ENCODE data around the gene TMCC2. TPM values are rescaled to one million over a fixed set of nuclear protein-coding genes. Genes with fewer than 3 reads are reported as not detected.

The TMCC2 gene
- total and polyA plus RNA-seq, 2 of the 4 experiments (the other 2 are of a cell fraction): 2.0 to 4.2 TPM

GRCh38 chr1:205257735-205258134 lies 30.0 kb downstream of the TMCC2 start:
- H2AFZ ChIP-seq (replicated peaks; ENCODE audit: low read length, poor library complexity): no peak overlapping the region
- 100% methylated on average over 2 of the region's 2 CpGs; no CpG with 5 or more reads in 1 of the 2 experiments for WGBS, 2 experiments (ENCODE audit: extremely low coverage in 2 of 2, insufficient read length in 1 of 2)
- peaks cover 0 to 16% of the 10 kb centered on the region in 2 experiments; a peak in 2 of 4 replicates for H3K79me1 ChIP-seq (ENCODE audit: low read depth in 1 of 2, low read length in 2 of 2)
- peak overlapping the region; percentile 43 for H2AK5ac ChIP-seq (ENCODE audit: low read depth, low read length)
- H2BK5ac ChIP-seq (ENCODE audit: low read depth, low read length, poor library complexity, severe bottlenecking): no peak overlapping the region
- H4K20me1 ChIP-seq (ENCODE audit: insufficient read depth, low read length): no peaks in the 10 kb centered on the region
- ChIA-PET CTCF (interaction anchor here (0.6 kb wide), 1 partner anchor 49 kb away, joined by 3 read pairs; no protein-coding TSS in a partner anchor), POLR2A (ENCODE audit: unreplicated experiment) (no interaction called here)
- H3K4me2 ChIP-seq (ENCODE audit: low read depth, low read length): no peak overlapping the region
- peaks cover 22% of the 10 kb centered on the region for H3K4me1 ChIP-seq (ENCODE audit: control insufficient read depth, insufficient read depth, low read length)
- no peak overlapping the region for H3K56ac ChIP-seq (ENCODE audit: extremely low read depth, insufficient read depth, low read length)
- peak overlapping the region; percentile 67 for H2AK9ac ChIP-seq (replicated peaks; ENCODE audit: low read depth, low read length, poor library complexity)
- no peak overlapping the region for H2BK15ac ChIP-seq (ENCODE audit: low read depth, low read length)
- intact Hi-C loops (cut with micrococcal nuclease): loop anchor here (2.0 kb wide), 3 partner anchors 29 to 451 kb away; partner anchors contain the start of gene RBBP5
- TF ChIP-seq CTCF (conservative IDR thresholded peaks at IDR 0.05; ENCODE audit: low read depth, low read length) (no peak), ELK1 (IDR thresholded peaks at IDR 0.05; ENCODE audit: borderline replicate concordance, low read depth, low read length) (no peak), BHLHE40 (IDR thresholded peaks at IDR 0.05; ENCODE audit: low read depth, low read length) (no peak), RAD21 (IDR thresholded peaks at IDR 0.05; ENCODE audit: low read length) (no peak), MXI1 (IDR thresholded peaks at IDR 0.05; ENCODE audit: borderline replicate concordance, low read depth, low read length) (no peak), MAFK (IDR thresholded peaks at IDR 0.05; ENCODE audit: low read depth, low read length) (no peak), MAZ (IDR thresholded peaks at IDR 0.05; ENCODE audit: borderline replicate concordance, low read depth, low read length) (no peak), CHD1 (IDR thresholded peaks at IDR 0.05; ENCODE audit: low read depth, low read length) (no peak), SMC3 (IDR thresholded peaks at IDR 0.05; ENCODE audit: low read depth, low read length) (no peak), FOS (IDR thresholded peaks at IDR 0.05; ENCODE audit: low read depth, low read length) (no peak), RFX5 (IDR thresholded peaks at IDR 0.05; ENCODE audit: low read depth, low read length) (no peak), RCOR1 (IDR thresholded peaks at IDR 0.05; ENCODE audit: insufficient replicate concordance, low read length) (no peak), CEBPB (IDR thresholded peaks at IDR 0.05; ENCODE audit: low read depth, low read length) (no peak), USF2 (IDR thresholded peaks at IDR 0.05; ENCODE audit: low read depth, low read length) (no peak), POLR2A (IDR thresholded peaks at IDR 0.05; ENCODE audit: low read depth, low read length) (no peak), NFE2L2 (IDR thresholded peaks at IDR 0.05; ENCODE audit: low read depth, low read length) (no peak)
- H3K18ac ChIP-seq (ENCODE audit: low read depth, low read length): no peak overlapping the region
- H3K9me1 ChIP-seq (ENCODE audit: insufficient read depth, low read length): peaks cover 24% of the 10 kb centered on the region
- dilution Hi-C loops (cut with HindIII; ENCODE audit: low sequenced_read_pairs, unreplicated experiment): no loop called here
- H3K27ac ChIP-seq (ENCODE audit: insufficient read depth, low read length): no peak overlapping the region
- no peaks in the 10 kb centered on the region for H3K36me3 ChIP-seq (ENCODE audit: control insufficient read depth, insufficient read depth, low read length)
- no peak overlapping the region for H4K91ac ChIP-seq (ENCODE audit: insufficient read depth, low read depth, low read length)
- no peaks in the 10 kb centered on the region for H3K27me3 ChIP-seq (ENCODE audit: control insufficient read depth, insufficient read depth, low read length)
- no peak overlapping the region for H3K23ac ChIP-seq (ENCODE audit: low read depth, low read length)
- H2BK20ac ChIP-seq (ENCODE audit: low read depth, low read length): no peak overlapping the region
- no peak overlapping the region for H3K9ac ChIP-seq (ENCODE audit: low read depth, low read length)
- no TSS peak for BruUV-seq (replicated peaks)
- no peak overlapping the region for H3K4ac ChIP-seq (ENCODE audit: low read depth, low read length)
- H4K8ac ChIP-seq (ENCODE audit: low read depth in 2 of 2, low read length in 2 of 2): no peak overlapping the region
- H3K4me3 ChIP-seq (ENCODE audit: insufficient read depth, low read depth, low read length): no peak overlapping the region
- H3K9me3 ChIP-seq (ENCODE audit: control insufficient read depth, insufficient read depth, low read length): no peaks in the 10 kb centered on the region
- H3K14ac ChIP-seq (replicated peaks; ENCODE audit: low read depth, low read length): no peak overlapping the region
- no peak for DNase-seq
- H4K5ac ChIP-seq (ENCODE audit: low read depth, low read length): no peak overlapping the region
- in situ Hi-C loops (cut with MboI; ENCODE audit: low sequenced_read_pairs): loop anchor here (5.0 to 25.0 kb wide), 2 partner anchors 280 to 445 kb away; no protein-coding TSS in a partner anchor
- no peak for ATAC-seq (ENCODE audit: low read depth)
- H2BK120ac ChIP-seq (ENCODE audit: low read depth, low read length): no peak overlapping the region
